Neural cell (in vitro differentiated cells): Measurements from ENCODE around the gene USP11. TPM values are rescaled to one million over a fixed set of nuclear protein-coding genes. Genes with fewer than 3 reads are reported as not detected.

Experiments
- H2AFZ ChIP-seq: fragments of 200-600, 300-800 bp; sonication (generic), shearing (Covaris generic); 2 replicates; pipeline ENCODE4 v1.6.0; 2014; ENCODE audit warnings: low read depth, mild to moderate bottlenecking, antibody characterized with exemption, low read length, moderate library complexity
- H3F3A ChIP-seq: fragments of 200-600 bp; shearing (Covaris generic); 2 replicates; pipeline ENCODE4 v1.6.1; 2016; ENCODE audit warnings: mild to moderate bottlenecking, moderate library complexity, mixed read lengths, antibody characterized with exemption, low read length; ENCODE audit not compliant: insufficient read depth, poor library complexity, severe bottlenecking
- H3K27ac ChIP-seq: fragments of 200-600, 300-800 bp; sonication (generic), shearing (Covaris generic); 2 replicates; pipeline ENCODE4 v1.5.1; 2014; ENCODE audit warnings: mild to moderate bottlenecking, low read length, moderate library complexity
- H3K27me3 ChIP-seq: fragments of 300-800, 200-600 bp; sonication (generic), shearing (Covaris generic); 2 replicates; pipeline ENCODE4 v1.6.0; 2014; ENCODE audit warnings: mild to moderate bottlenecking, low read depth, low read length, moderate library complexity; ENCODE audit not compliant: insufficient read depth
- H3K36me3 ChIP-seq: fragments of 300-800, 200-600 bp; sonication (generic), shearing (Covaris generic); 2 replicates; pipeline ENCODE4 v1.5.1; 2014; ENCODE audit warnings: mild to moderate bottlenecking, antibody characterized with exemption, low read length, moderate library complexity; ENCODE audit not compliant: insufficient read depth
- H3K4me2 ChIP-seq: fragments of 300-800, 200-600 bp; sonication (generic), shearing (Covaris generic); 2 replicates; pipeline ENCODE4 v1.6.0; 2014; ENCODE audit warnings: mild to moderate bottlenecking, low read length
- H3K4me3 ChIP-seq: fragments of 300-800, 200-600 bp; sonication (generic), shearing (Covaris generic); 2 replicates; pipeline ENCODE4 v1.5.1; 2014; ENCODE audit warnings: mild to moderate bottlenecking, low read length, moderate library complexity
- H3K79me2 ChIP-seq: fragments of 200-600 bp; shearing (Covaris generic); replicated peaks from 2 replicates; pipeline ENCODE4 v1.6.0; 2014; ENCODE audit warnings: mild to moderate bottlenecking, low read length, moderate library complexity; ENCODE audit not compliant: insufficient read depth
- H3K9ac ChIP-seq: fragments of 300-800, 200-600 bp; sonication (generic), shearing (Covaris generic); 2 replicates; pipeline ENCODE4 v1.6.1; 2016; ENCODE audit warnings: mild to moderate bottlenecking, low read length, mixed read lengths
- H3K9me2 ChIP-seq: fragments of 200-600 bp; shearing (Covaris generic); 2 replicates; pipeline ENCODE4 v1.6.1; 2016; ENCODE audit warnings: mild to moderate bottlenecking, low read length, mixed read lengths; ENCODE audit not compliant: insufficient read depth
- H3K9me3 ChIP-seq: fragments of 200-600, 300-800 bp; sonication (generic), shearing (Covaris generic); 2 replicates; pipeline ENCODE4 v1.6.1; 2016; ENCODE audit warnings: mild to moderate bottlenecking, mixed run types, low read length, moderate library complexity, mixed read lengths
- H4K20me1 ChIP-seq: fragments of 200-600 bp; shearing (Covaris generic); 2 replicates; pipeline ENCODE4 v1.6.1; 2016; ENCODE audit warnings: mild to moderate bottlenecking, mixed run types; ENCODE audit not compliant: insufficient read depth
- CTCF ChIP-seq: fragments of 450-650 bp; IDR thresholded peaks from 2 replicates; pipeline ENCODE4 v1.5.1; 2014; ENCODE audit warnings: antibody characterized with exemption, mild to moderate bottlenecking, moderate library complexity; ENCODE audit not compliant: poor library complexity, severe bottlenecking
- EP300 ChIP-seq: fragments of 450-650 bp; conservative IDR thresholded peaks from 2 replicates; pipeline ENCODE4 v1.6.1; 2014; ENCODE audit warnings: antibody characterized with exemption, mild to moderate bottlenecking, moderate library complexity; ENCODE audit not compliant: poor library complexity, severe bottlenecking
- EZH2 ChIP-seq: fragments of 200-600, 300-800 bp; shearing (Covaris generic), sonication (generic); IDR thresholded peaks from 2 replicates; pipeline ENCODE4 v1.6.1; 2014; ENCODE audit warnings: antibody characterized with exemption, low read length, borderline replicate concordance, mild to moderate bottlenecking; ENCODE audit not compliant: insufficient read depth, poor library complexity, severe bottlenecking
- MXI1 ChIP-seq: fragments of 450-650 bp; conservative IDR thresholded peaks from 2 replicates; pipeline ENCODE4 v1.6.1; 2014; ENCODE audit warnings: antibody characterized with exemption, mild to moderate bottlenecking; ENCODE audit not compliant: poor library complexity, severe bottlenecking
- POLR2AphosphoS5 ChIP-seq: IDR thresholded peaks from 2 replicates; pipeline ENCODE4 v1.6.1; 2012
- RAD21 ChIP-seq: fragments of 450-650 bp; conservative IDR thresholded peaks from 2 replicates; pipeline ENCODE4 v1.6.1; 2014; ENCODE audit warnings: antibody characterized with exemption, mild to moderate bottlenecking, moderate library complexity
- REST ChIP-seq: IDR thresholded peaks from 2 replicates; pipeline ENCODE4 v1.6.1; 2012; ENCODE audit warnings: borderline replicate concordance
- SMC3 ChIP-seq: fragments of 450-650 bp; conservative IDR thresholded peaks from 2 replicates; pipeline ENCODE4 v1.6.1; 2014; ENCODE audit warnings: antibody characterized with exemption, mild to moderate bottlenecking, moderate library complexity; ENCODE audit not compliant: poor library complexity
- TAF1 ChIP-seq: IDR thresholded peaks from 2 replicates; pipeline ENCODE4 v1.6.1; 2012; ENCODE audit warnings: low read depth
- polyA minus RNA-seq: library from RNA; depleted of rRNA, polyadenylated mRNA; stranded (reverse); fragments of >200 nt; gene quantifications from 2 replicates; pipeline ENCODE4 v1.2.3, GENCODE V29; 2014
- polyA plus RNA-seq: library from polyadenylated mRNA; depleted of rRNA; stranded (reverse); fragments of >200 nt; gene quantifications from 2 replicates; pipeline ENCODE4 v1.2.3, GENCODE V29; 2014

The USP11 gene
- polyA plus RNA-seq: 184 and 215 TPM in 2 replicates
- polyA minus RNA-seq: 272 and 301 TPM in 2 replicates

GRCh38 chrX:47232803-47233332 lies at the start of gene USP11:
Gene USP11 (plus strand): TSS chrX:47233009. CDS start chrX:47233044, 35 bp downstream.
- H2AFZ ChIP-seq: no peak within 1 kb of the TSS
- H3K9ac ChIP-seq: peak within 1 kb of the TSS; percentile 98
- no peaks in the 10 kb centered on the region for H3K27me3 ChIP-seq
- no peaks in the 10 kb centered on the region for H3K9me2 ChIP-seq
- H3K9me3 ChIP-seq: no peaks in the 10 kb centered on the region
- H3K27ac ChIP-seq: peak within 1 kb of the TSS; percentile 98
- no peaks in the 10 kb centered on the region for H4K20me1 ChIP-seq
- H3F3A ChIP-seq: no peaks in the 10 kb centered on the region
- H3K4me2 ChIP-seq: peak within 1 kb of the TSS; percentile 70
- TF ChIP-seq EZH2 (no peak), CTCF (no peak), MXI1 (peak; percentile 49), REST (peak; percentile 86), SMC3 (peak; percentile 62), POLR2AphosphoS5 (peak; percentile 99), RAD21 (peak; percentile 62), TAF1 (peak; percentile 67), EP300 (peak; percentile 41)
- H3K79me2 ChIP-seq: peaks cover 42% of the 10 kb centered on the region
- H3K4me3 ChIP-seq: peak within 1 kb of the TSS; percentile 83
- H3K36me3 ChIP-seq: no peaks in the 10 kb centered on the region

GRCh38 chrX:47184486-47184885 lies 48.3 kb upstream of the USP11 start:
- Histone ChIP-seq H2AFZ (no peak overlapping the region), H3K9me3 (no peaks in the 10 kb centered on the region), H3K36me3 (no peaks in the 10 kb centered on the region), H3K27ac (no peak overlapping the region), H4K20me1 (no peaks in the 10 kb centered on the region), H3K4me3 (no peak overlapping the region), H3F3A (no peaks in the 10 kb centered on the region), H3K79me2 (no peaks in the 10 kb centered on the region), H3K27me3 (no peaks in the 10 kb centered on the region), H3K4me2 (no peak overlapping the region), H3K9me2 (no peaks in the 10 kb centered on the region), H3K9ac (no peak overlapping the region)
- TF ChIP-seq CTCF: no peak
- no peak for TF ChIP-seq MXI1
- no peak for TF ChIP-seq RAD21
- no peak for TF ChIP-seq REST
- TF ChIP-seq POLR2AphosphoS5: no peak
- no peak for TF ChIP-seq TAF1
- TF ChIP-seq EP300: no peak
- no peak for TF ChIP-seq EZH2
- TF ChIP-seq SMC3: no peak
